IPS-11a (cell line): ENCODE data around the gene PROC.

Experiments
- H3K4me3 ChIP-seq: one replicate; pipeline ENCODE4 v1.5.1; 2013; ENCODE audit warnings: low read depth, low read length, control low read depth

Gene PROC

GRCh38 chr2:127413200-127413599 is 5.0 kb upstream of the PROC start:
- H3K4me3 ChIP-seq, result no peak overlapping the region

DNA sequence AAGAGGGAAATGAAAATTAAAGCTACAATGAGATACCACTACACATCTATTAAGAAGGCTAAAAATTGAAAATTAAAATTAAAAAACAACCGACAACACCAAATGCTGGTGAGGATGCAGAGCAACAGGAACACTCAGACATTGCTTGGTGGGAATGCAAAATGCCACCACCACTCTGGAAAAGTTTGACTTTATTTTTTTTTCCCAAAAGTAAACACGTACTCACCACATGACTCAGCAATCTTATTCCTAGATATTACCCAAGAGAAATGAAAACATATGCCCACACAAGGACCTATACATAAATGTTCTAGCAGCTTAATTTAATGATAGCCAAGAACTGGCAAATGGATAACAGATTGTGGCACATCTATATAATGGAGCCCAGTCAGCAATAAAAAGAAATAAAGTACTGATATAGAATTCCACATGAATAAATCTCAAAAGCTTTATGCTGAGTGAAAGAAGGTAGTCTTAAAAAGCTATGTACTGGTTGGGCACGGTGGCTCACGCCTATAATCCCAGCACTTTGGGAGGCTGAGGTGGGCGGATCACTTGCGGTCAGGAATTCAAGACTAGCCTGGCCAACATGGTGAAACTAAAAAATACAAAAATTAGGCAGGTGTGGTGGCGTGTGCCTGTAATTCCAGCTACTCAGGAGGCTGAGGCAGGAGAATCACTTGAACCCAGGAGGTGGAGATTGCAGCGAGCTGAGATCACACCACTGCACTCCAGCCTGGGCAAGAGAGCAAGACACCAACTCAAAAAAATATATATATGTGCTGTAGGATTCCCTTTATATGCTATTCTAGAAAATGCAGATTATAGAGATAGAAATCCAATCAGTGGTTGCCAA is 4.2 kb upstream of the PROC start:
- no peak overlapping the region for H3K4me3 ChIP-seq

DNA sequence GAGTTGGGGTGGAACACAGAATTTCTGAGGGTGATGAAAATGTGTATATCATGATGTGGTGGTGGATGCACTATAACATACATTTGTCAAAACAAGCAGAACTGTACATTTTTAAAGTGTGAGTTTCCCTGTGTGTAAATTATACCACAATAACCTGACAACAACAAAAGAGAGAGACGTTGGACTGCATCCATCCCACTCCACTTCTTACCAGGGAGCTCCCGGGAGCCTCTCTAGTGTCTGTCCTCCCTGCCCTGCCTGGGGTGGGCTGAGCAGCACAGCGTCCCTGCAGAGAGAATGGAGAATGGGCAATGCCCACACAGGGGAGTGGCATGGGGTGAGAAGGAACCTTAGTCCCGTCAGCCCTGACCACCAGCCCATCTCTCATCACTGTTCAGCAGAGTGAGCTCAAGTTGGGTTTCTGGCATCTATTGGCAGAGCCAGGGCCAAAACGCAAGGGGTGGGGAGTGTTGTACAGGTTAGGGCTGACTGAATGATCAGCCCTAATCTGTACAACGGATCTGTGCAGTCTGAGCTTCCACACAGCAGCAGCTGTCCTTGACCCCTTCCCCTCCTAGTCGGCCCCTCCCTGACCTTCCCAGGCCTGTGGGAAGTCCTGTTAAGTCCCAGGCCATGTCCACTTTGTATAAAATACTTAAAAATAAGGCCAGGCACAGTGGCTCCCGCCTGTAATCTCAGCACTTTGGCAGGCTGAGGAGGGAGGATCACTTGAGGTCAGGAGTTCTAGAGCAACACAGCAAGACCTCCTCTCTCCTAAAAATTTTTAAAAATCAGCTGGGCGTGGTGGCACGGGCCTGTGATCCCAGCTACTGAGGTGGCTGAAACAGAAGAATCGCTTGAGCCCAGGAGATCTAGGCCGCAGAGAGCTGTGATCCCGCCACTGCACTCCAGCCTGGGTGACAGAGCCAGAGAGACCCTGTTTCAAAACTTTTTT is 3.3 kb upstream of the PROC start:
- no peak overlapping the region for H3K4me3 ChIP-seq

DNA sequence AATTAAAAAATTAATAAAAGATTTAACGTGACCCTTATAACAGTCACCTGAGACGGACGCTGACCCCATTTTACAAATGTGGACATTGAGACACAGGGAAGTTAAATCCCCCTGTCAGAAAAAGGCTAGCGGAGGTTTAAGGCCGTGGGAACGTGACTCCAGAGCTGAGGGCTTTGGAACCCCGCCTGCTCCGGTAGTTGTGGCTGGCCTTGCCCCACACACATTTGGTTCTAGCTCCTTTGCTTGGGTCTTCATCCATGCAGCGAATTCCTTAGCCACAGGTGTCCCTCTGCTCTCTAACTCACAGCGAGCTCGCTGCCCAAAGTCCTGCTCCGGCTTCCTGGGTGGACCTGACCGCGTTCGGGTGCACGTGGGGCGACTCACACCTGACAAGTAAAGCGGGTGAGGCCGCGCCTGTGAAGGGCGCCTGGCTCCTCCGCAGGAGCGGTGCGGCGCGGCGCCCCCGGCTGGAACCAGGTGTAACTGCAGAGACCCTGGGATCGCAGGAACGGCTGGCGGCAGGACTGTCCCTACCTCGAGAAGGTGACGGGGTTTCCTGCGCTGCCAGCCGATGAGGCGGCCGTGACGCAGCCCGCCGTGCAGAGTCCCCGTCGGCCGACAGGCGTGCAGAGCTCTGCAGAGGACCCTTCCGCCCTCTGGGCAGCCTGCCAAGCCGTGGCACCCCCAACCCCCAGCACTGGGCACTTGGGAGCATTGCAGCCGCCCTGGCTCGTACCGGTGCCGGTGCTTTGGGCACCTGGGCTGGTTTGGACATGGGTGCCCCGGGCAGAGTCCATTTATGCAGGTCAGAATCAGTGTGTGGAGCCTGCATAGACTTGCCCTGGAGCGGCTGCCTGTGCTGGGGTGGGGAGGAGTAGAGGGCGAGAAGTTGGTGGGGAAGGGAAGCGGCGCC is 2.4 kb upstream of the PROC start:
- peak overlapping the region; percentile 8 for H3K4me3 ChIP-seq

GRCh38 chr2:127416506-127417001 is 1.7 kb upstream of the PROC start:
- no peak overlapping the region for H3K4me3 ChIP-seq

GRCh38 chr2:127417406-127417805 is 821 bp upstream of the PROC start:
- no peak overlapping the region for H3K4me3 ChIP-seq

- no peak overlapping the region for H3K4me3 ChIP-seq
Observed at GRCh38 chr2:127419112-127419430, 844 bp downstream of the PROC start.

DNA sequence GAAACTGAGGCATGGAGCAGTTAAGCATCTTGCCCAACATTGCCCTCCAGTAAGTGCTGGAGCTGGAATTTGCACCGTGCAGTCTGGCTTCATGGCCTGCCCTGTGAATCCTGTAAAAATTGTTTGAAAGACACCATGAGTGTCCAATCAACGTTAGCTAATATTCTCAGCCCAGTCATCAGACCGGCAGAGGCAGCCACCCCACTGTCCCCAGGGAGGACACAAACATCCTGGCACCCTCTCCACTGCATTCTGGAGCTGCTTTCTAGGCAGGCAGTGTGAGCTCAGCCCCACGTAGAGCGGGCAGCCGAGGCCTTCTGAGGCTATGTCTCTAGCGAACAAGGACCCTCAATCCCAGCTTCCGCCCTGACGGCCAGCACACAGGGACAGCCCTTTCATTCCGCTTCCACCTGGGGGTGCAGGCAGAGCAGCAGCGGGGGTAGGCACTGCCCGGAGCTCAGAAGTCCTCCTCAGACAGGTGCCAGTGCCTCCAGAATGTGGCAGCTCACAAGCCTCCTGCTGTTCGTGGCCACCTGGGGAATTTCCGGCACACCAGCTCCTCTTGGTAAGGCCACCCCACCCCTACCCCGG is 1.3 kb downstream of the PROC start:
- no peak overlapping the region for H3K4me3 ChIP-seq

- H3K4me3 ChIP-seq, result no peak overlapping the region
Observed at GRCh38 chr2:127420039-127420864, 2.0 kb downstream of the PROC start.

DNA sequence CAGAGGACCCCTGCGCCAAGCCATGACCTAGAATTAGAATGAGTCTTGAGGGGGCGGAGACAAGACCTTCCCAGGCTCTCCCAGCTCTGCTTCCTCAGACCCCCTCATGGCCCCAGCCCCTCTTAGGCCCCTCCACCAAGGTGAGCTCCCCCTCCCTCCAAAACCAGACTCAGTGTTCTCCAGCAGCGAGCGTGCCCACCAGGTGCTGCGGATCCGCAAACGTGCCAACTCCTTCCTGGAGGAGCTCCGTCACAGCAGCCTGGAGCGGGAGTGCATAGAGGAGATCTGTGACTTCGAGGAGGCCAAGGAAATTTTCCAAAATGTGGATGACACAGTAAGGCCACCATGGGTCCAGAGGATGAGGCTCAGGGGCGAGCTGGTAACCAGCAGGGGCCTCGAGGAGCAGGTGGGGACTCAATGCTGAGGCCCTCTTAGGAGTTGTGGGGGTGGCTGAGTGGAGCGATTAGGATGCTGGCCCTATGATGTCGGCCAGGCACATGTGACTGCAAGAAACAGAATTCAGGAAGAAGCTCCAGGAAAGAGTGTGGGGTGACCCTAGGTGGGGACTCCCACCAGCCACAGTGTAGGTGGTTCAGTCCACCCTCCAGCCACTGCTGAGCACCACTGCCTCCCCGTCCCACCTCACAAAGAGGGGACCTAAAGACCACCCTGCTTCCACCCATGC is 3.0 kb downstream of the PROC start:
- H3K4me3 ChIP-seq, result no peak overlapping the region

GRCh38 chr2:127421871-127422558 is 3.8 kb downstream of the PROC start:
- H3K4me3 ChIP-seq, result no peak overlapping the region

DNA sequence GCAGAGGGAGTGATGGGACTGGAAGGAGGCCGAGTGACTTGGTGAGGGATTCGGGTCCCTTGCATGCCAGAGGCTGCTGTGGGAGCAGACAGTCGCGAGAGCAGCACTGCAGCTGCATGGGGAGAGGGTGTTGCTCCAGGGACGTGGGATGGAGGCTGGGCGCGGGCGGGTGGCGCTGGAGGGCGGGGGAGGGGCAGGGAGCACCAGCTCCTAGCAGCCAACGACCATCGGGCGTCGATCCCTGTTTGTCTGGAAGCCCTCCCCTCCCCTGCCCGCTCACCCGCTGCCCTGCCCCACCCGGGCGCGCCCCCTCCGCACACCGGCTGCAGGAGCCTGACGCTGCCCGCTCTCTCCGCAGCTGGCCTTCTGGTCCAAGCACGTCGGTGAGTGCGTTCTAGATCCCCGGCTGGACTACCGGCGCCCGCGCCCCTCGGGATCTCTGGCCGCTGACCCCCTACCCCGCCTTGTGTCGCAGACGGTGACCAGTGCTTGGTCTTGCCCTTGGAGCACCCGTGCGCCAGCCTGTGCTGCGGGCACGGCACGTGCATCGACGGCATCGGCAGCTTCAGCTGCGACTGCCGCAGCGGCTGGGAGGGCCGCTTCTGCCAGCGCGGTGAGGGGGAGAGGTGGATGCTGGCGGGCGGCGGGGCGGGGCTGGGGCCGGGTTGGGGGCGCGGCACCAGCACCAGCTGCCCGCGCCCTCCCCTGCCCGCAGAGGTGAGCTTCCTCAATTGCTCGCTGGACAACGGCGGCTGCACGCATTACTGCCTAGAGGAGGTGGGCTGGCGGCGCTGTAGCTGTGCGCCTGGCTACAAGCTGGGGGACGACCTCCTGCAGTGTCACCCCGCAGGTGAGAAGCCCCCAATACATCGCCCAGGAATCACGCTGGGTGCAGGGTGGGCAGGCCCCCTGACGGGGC is 4.6 kb downstream of the PROC start:
- H3K4me3 ChIP-seq, result peak overlapping the region; percentile 57

- H3K4me3 ChIP-seq, result peak overlapping the region; percentile 57
Observed at GRCh38 chr2:127423478-127423843, 5.2 kb downstream of the PROC start.

GRCh38 chr2:127423880-127424279 is 5.7 kb downstream of the PROC start:
- peak overlapping the region; percentile 57 for H3K4me3 ChIP-seq

GRCh38 chr2:127424598-127425520 is 6.6 kb downstream of the PROC start:
- no peak overlapping the region for H3K4me3 ChIP-seq
